Naive thymus-derived CD4-positive, alpha-beta T cell (primary cell): Measurements from ENCODE around the gene HTR2B. TPM values are rescaled to one million over a fixed set of nuclear protein-coding genes. Genes with fewer than 3 reads are reported as not detected.
A peak's percentile ranks its signal among the peaks of the same experiment; 100 is the strongest.

Experiments used
- ATAC-seq: fragments of 150-1000 bp; cut with Tn5 transposase; 2 replicates; pipeline ENCODE4 v1.10.0; 2021; ENCODE audit warnings: mild to moderate bottlenecking, moderate library complexity
- CTCF ChIA-PET: fragments of 350-600 bp; sonication (Branson Sonifier 250); formaldehyde crosslinking; loops from one replicate; lab custom pipeline; 2021; ENCODE audit warnings: antibody characterized with exemption; lab: Charles Lee
- POLR2A ChIA-PET: fragments of 350-600 bp; sonication (Branson Sonifier 250); formaldehyde crosslinking; loops from one replicate; lab custom pipeline; 2021; ENCODE audit warnings: antibody characterized with exemption, inconsistent platforms; lab: Charles Lee
- DNase-seq, 9 donors: peaks; one replicate each; pipeline versions ENCODE4 v3.0.0 to v3.0.0-alpha.2; 2020 to 2022; ENCODE audit warnings: mixed read lengths in 1 of 9
- H3K27ac ChIP-seq: one replicate; pipeline ENCODE4 v1.7.0; 2013; ENCODE audit warnings: mild to moderate bottlenecking, low read depth, low read length, moderate library complexity
- H3K27me3 ChIP-seq, 2 donors: one replicate each; pipeline ENCODE4 v1.7.0; 2013; ENCODE audit warnings: low read length in 2 of 2, mild to moderate bottlenecking in 2 of 2, moderate library complexity in 2 of 2; ENCODE audit not compliant: control insufficient read depth in 2 of 2, insufficient read depth in 2 of 2
- H3K36me3 ChIP-seq, 3 experiments: 1 replicate in 2 of 3; 2 replicates in 1 of 3; pipeline ENCODE4 v1.7.0; 2013; ENCODE audit warnings: low read length in 3 of 3, mild to moderate bottlenecking in 3 of 3, moderate library complexity in 1 of 3; ENCODE audit not compliant: insufficient read depth in 3 of 3, control insufficient read depth in 2 of 3
- H3K4me1 ChIP-seq, 2 donors: one replicate each; pipeline ENCODE4 v1.7.0; 2013; ENCODE audit warnings: low read length in 2 of 2, mild to moderate bottlenecking in 2 of 2, moderate library complexity in 1 of 2; ENCODE audit not compliant: control insufficient read depth in 2 of 2, insufficient read depth in 2 of 2
- H3K4me3 ChIP-seq: 2 replicates; pipeline ENCODE4 v1.7.0; 2013; ENCODE audit warnings: mild to moderate bottlenecking, low read length
- H3K9me3 ChIP-seq, 3 experiments: 1 replicate in 2 of 3; 2 replicates in 1 of 3; pipeline ENCODE4 v1.7.0; 2013; ENCODE audit warnings: low read length in 3 of 3; ENCODE audit not compliant: control insufficient read depth in 2 of 3
- H3K27ac Mint-ChIP-seq, 9 donors: one replicate each; pipeline ENCODE4 v1.8.0; 2020 to 2022; ENCODE audit warnings: mixed read lengths in 9 of 9, mild to moderate bottlenecking in 8 of 9, moderate library complexity in 5 of 9, inconsistent platforms in 2 of 9
- H3K27me3 Mint-ChIP-seq, 5 donors: one replicate each; pipeline ENCODE4 v1.8.0; 2021 to 2022; ENCODE audit warnings: mixed read lengths in 5 of 5, mild to moderate bottlenecking in 1 of 5
- H3K36me3 Mint-ChIP-seq, 5 donors: one replicate each; pipeline ENCODE4 v1.8.0; 2020 to 2022; ENCODE audit warnings: mixed read lengths in 5 of 5, mild to moderate bottlenecking in 3 of 5, inconsistent platforms in 1 of 5
- H3K4me1 Mint-ChIP-seq, 7 donors: one replicate each; pipeline ENCODE4 v1.8.0; 2020 to 2022; ENCODE audit warnings: mixed read lengths in 7 of 7, mild to moderate bottlenecking in 3 of 7, inconsistent platforms in 1 of 7
- H3K4me3 Mint-ChIP-seq, 10 donors: one replicate each; pipeline ENCODE4 v1.8.0; 2020 to 2022; ENCODE audit warnings: mild to moderate bottlenecking in 10 of 10, mixed read lengths in 10 of 10, moderate library complexity in 6 of 10, inconsistent platforms in 2 of 10
- H3K9me3 Mint-ChIP-seq, 11 donors: one replicate each; pipeline ENCODE4 v1.8.0; 2020 to 2022; ENCODE audit warnings: mixed read lengths in 11 of 11, mild to moderate bottlenecking in 4 of 11, inconsistent platforms in 1 of 11, moderate library complexity in 1 of 11
- intact Hi-C, 2 donors: fragments of 100-400 bp; cut with micrococcal nuclease; formaldehyde crosslinking; loops; one replicate each; pipeline ENCODE4 v1.15.1; 2023
- polyA plus RNA-seq, 2 donors: library from polyadenylated mRNA; unstranded; fragments of 300-500 nt; fragmentation: Illumina TruSeq; gene quantifications; one replicate each; pipeline ENCODE4 v1.2.3, GENCODE V29; 2021
- total RNA-seq, 6 experiments: library from RNA in 5 of 6; stranded (reverse) in 5 of 6; gene quantifications; 1 replicate in 5 of 6; 2 replicates in 1 of 6; pipeline ENCODE4 v1.2.3 and lab custom pipeline; 2021 to 2026

The HTR2B gene
- total and polyA plus RNA-seq, 7 experiments from 2014 or later: 0.09 to 0.10 TPM; not detected in 5

DNA sequence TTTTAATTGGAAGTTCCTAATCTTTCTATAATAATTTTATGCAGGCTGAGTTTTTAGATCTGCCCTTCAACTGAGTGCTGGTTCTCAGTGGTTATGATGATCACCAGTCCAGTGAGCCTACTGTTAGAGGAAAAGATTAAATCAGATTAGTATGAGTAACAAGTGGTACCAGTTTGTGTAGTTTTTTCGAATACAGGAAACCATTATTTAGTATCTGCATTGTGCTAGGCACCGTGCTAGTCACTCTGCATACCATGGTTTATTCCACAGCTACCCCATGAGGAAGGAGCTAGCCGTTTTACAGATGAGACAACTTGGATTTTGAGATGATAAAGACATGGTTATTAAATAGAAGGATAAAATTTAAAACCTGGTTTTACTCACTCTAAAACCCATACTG, 62.1 kb downstream of the HTR2B start:
- Histone ChIP-seq H3K27me3 (no peaks in the 10 kb centered on the region), H3K27ac (no peak overlapping the region), H3K4me3 (no peak overlapping the region), H3K4me1 (peaks cover 9 to 16% of the 10 kb centered on the region in 2 donors), H3K9me3 (no peaks in the 10 kb centered on the region), H3K36me3 (peaks cover 5 to 49% (median 5%) of the 10 kb centered on the region in 3 experiments)
- DNase-seq (no peak), ATAC-seq (no peak)
- Mint-ChIP-seq H3K27me3 (no peaks in the 10 kb centered on the region), H3K36me3 (peaks cover 5 to 46% (median 18%) of the 10 kb centered on the region in 5 donors), H3K4me3 (no peak overlapping the region), H3K9me3 (no peaks in the 10 kb centered on the region), H3K27ac (no peak overlapping the region), H3K4me1 (peaks cover 24 to 38% (median 27%) of the 10 kb centered on the region in 7 donors)
- intact Hi-C loops: no loop called here
- ChIA-PET CTCF (interaction anchor here (2.5 kb wide), 1 partner anchor 10 kb away, joined by 7 read pairs; no protein-coding TSS in a partner anchor), POLR2A (interaction anchor here (1.1 kb wide), 1 partner anchor 73 kb away, joined by 3 read pairs; no protein-coding TSS in a partner anchor)

DNA sequence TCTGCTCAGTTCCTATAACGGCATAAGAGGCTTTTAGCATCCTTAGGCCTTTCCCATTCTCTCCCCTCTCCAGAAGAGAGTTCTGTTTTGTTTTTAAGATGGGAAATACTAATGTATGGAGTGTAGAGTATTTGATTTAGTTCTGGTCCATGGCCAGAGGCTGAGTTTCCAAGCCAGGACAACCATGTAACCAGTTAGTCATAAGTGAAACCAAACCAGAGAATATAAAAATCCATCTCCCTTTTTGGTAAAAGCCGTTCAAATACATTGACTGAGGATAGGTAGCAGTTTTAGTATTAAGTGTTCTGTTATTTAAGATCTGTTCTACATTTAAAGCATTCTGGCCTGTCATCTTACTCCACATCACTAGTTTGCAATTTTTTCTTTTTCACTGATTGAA, 65.1 kb downstream of the HTR2B start:
- Histone ChIP-seq H3K36me3 (peaks cover 0 to 35% (median 5%) of the 10 kb centered on the region in 3 experiments), H3K9me3 (no peaks in the 10 kb centered on the region), H3K4me3 (no peak overlapping the region), H3K27ac (no peak overlapping the region), H3K27me3 (no peaks in the 10 kb centered on the region), H3K4me1 (peaks cover 15 to 23% of the 10 kb centered on the region in 2 donors)
- intact Hi-C loops: loop anchor here (5.0 to 10.0 kb wide), 8 partner anchors 155 to 1495 kb away; partner anchors contain the start of genes FBXO36 (in 2 of the 2), TRIP12 (in 2 of the 2), DIS3L2 (in 1 of the 2) and EIF4E2 (in 1 of the 2)
- Mint-ChIP-seq H3K9me3 (peaks cover 0 to 2% (median 0%) of the 10 kb centered on the region in 11 donors), H3K4me3 (peak overlapping the region in 7 of 10 donors; percentile 4 to 99 (median 28)), H3K27me3 (no peaks in the 10 kb centered on the region), H3K4me1 (peaks cover 27 to 50% (median 34%) of the 10 kb centered on the region in 7 donors), H3K27ac (peak overlapping the region in 1 of 9 donors; percentile 30), H3K36me3 (peaks cover 0 to 24% (median 9%) of the 10 kb centered on the region in 5 donors)
- ChIA-PET POLR2A (no interaction called here), CTCF (interaction anchor here (0.6 kb wide), 1 partner anchor 265 kb away, joined by 4 read pairs; no protein-coding TSS in a partner anchor)
- ATAC-seq (no peak), DNase-seq (no peak)

DNA sequence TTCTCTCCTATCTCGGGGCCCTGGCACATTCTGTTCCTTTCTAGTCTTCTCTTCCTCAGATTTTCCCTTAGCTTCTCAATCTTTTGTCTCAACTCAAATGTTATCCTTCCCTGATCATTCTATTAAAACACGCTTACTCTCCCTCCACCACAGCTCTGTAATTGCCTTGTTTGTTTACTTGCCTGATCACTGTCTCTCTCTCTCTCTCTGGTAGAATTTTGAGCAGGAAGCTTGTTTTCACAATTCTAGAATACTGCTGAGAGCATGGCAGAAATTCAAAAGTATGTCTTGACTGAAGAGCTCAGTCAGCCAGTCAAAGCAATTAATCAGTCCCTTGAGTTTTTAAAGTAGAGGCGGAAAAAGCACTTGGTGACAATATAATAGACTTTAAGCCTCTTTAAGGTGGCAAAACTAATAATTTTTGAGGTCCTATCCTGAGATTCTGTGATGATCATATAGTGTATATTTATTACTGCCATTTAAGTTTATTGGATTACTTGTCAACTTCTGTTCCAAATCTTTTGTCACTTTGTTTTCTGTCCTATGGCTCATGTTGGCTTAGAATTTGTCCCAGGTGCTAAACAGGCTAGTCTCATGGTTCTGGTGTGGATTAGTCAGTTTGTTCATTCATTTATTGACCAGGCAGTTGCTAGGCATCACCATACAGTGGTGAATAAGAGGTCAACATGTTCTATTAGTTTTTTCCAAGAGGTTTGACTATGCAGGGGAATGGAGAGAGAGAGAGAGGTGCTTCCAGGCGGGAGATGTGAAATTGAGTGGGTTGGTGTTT, 65.9 kb downstream of the HTR2B start:
- Mint-ChIP-seq H3K4me1 (peaks cover 30 to 54% (median 34%) of the 10 kb centered on the region in 7 donors), H3K9me3 (peaks cover 0 to 2% (median 0%) of the 10 kb centered on the region in 11 donors), H3K27me3 (peaks cover 0 to 4% (median 3%) of the 10 kb centered on the region in 5 donors), H3K36me3 (peaks cover 0 to 21% (median 9%) of the 10 kb centered on the region in 5 donors), H3K27ac (peak overlapping the region in 8 of 9 donors; percentile 6 to 100 (median 38)), H3K4me3 (peak overlapping the region; percentile 66 to 99 (median 98))
- peaks cover 0 to 34% (median 5%) of the 10 kb centered on the region in 3 experiments for H3K36me3 ChIP-seq
- no peak overlapping the region for H3K27ac ChIP-seq
- no peak overlapping the region for H3K4me3 ChIP-seq
- ChIA-PET CTCF (interaction anchor here (0.5 kb wide), 1 partner anchor 24 kb away, joined by 4 read pairs; no protein-coding TSS in a partner anchor), POLR2A (interaction anchor here (0.6 to 1.3 kb wide), 2 partner anchors 20 to 405 kb away, joined by 3 to 6 read pairs; partner anchors contain the start of gene NCL)
- no peaks in the 10 kb centered on the region for H3K27me3 ChIP-seq
- peaks cover 15 to 23% of the 10 kb centered on the region in 2 donors for H3K4me1 ChIP-seq
- ATAC-seq (no peak), DNase-seq (no peak)
- no peaks in the 10 kb centered on the region for H3K9me3 ChIP-seq
- intact Hi-C loops: loop anchor here (5.0 to 10.0 kb wide), 8 partner anchors 154 to 1496 kb away; partner anchors contain the start of genes FBXO36 (in 2 of the 2), TRIP12 (in 2 of the 2), DIS3L2 (in 1 of the 2) and EIF4E2 (in 1 of the 2)

Other genes with a start within 250 kb of the HTR2B start
- gene GPR55, start 199.8 kb downstream of the HTR2B start, total RNA-seq: 1 to 10 TPM; 1.3 to 8.8 (median 2.5) TPM
- gene GPR55, start 199.8 kb downstream of the HTR2B start, polyA plus RNA-seq: 1 to 10 TPM; 1.4 to 1.5 TPM
- gene SPATA3, start 128.9 kb downstream of the HTR2B start, total RNA-seq: not detected
- gene SPATA3, start 128.9 kb downstream of the HTR2B start, polyA plus RNA-seq: not detected
- under 1 TPM in 1 of 5 experiments, not detected in 4; 0.60 TPM for gene C2orf72, start 87.5 kb downstream of the HTR2B start, total RNA-seq
- not detected for gene C2orf72, start 87.5 kb downstream of the HTR2B start, polyA plus RNA-seq
- 100 to 1,000 TPM in 1 of 5 experiments, 10 to 100 TPM in 4; 30.3 to 121 (median 40.1) TPM for gene PSMD1, start 68.2 kb downstream of the HTR2B start, total RNA-seq
- 10 to 100 TPM; 58.2 to 63.3 TPM for gene PSMD1, start 68.2 kb downstream of the HTR2B start, polyA plus RNA-seq
- gene ARMC9, start 73.6 kb upstream of the HTR2B start, total RNA-seq: 1 to 10 TPM in 2 of 5 experiments, under 1 TPM in 3; 0.69 to 2.0 (median 0.85) TPM
- under 1 TPM; 0.45 to 0.98 TPM for gene ARMC9, start 73.6 kb upstream of the HTR2B start, polyA plus RNA-seq